Measurements from ENCODE around the gene KDELR1.

Gene KDELR1

GRCh38 chr19:48391100-48392005 lies at the start of gene KDELR1:
KDELR1 (minus strand) TSS chr19:48391551; CDS start chr19:48391358, 193 bp downstream.
- peak; percentile 79 for TF ChIP-seq CTCF (conservative IDR thresholded peaks at IDR 0.05; ENCODE audit: control insufficient read depth, insufficient read depth, low read depth, low read length)
- H3K4me3 ChIP-seq (ENCODE audit: control insufficient read depth, low read depth, low read length): peak within 1 kb of the TSS; percentile 78
- DNase-seq (ENCODE audit: low read depth): peak; percentile 62

- no peak overlapping the region for H3K4me3 ChIP-seq (ENCODE audit: control insufficient read depth, low read depth, low read length)
- TF ChIP-seq CTCF (conservative IDR thresholded peaks at IDR 0.05; ENCODE audit: control insufficient read depth, insufficient read depth, low read depth, low read length): no peak
- no peak for DNase-seq (ENCODE audit: low read depth)
Measured at GRCh38 chr19:48436586-48436985, 45.2 kb upstream of the KDELR1 start.

- no peak for TF ChIP-seq CTCF (conservative IDR thresholded peaks at IDR 0.05; ENCODE audit: control insufficient read depth, insufficient read depth, low read depth, low read length)
- DNase-seq (ENCODE audit: low read depth): no peak
- H3K4me3 ChIP-seq (ENCODE audit: control insufficient read depth, low read depth, low read length): no peak overlapping the region
Measured at GRCh38 chr19:48433337-48433736, 42.0 kb upstream of the KDELR1 start.

- no peak overlapping the region for H3K4me3 ChIP-seq (ENCODE audit: control insufficient read depth, low read depth, low read length)
- no peak for TF ChIP-seq CTCF (conservative IDR thresholded peaks at IDR 0.05; ENCODE audit: control insufficient read depth, insufficient read depth, low read depth, low read length)
- no peak for DNase-seq (ENCODE audit: low read depth)
Measured at GRCh38 chr19:48428670-48429069, 37.3 kb upstream of the KDELR1 start.

- no peak for TF ChIP-seq CTCF (conservative IDR thresholded peaks at IDR 0.05; ENCODE audit: control insufficient read depth, insufficient read depth, low read depth, low read length)
- peak; percentile 51 for DNase-seq (ENCODE audit: low read depth)
- H3K4me3 ChIP-seq (ENCODE audit: control insufficient read depth, low read depth, low read length): no peak overlapping the region
Measured at GRCh38 chr19:48424694-48425219, 33.4 kb upstream of the KDELR1 start.

GRCh38 chr19:48421548-48421947 lies 30.2 kb upstream of the KDELR1 start:
- DNase-seq (ENCODE audit: low read depth): peak; percentile 77
- no peak for TF ChIP-seq CTCF (conservative IDR thresholded peaks at IDR 0.05; ENCODE audit: control insufficient read depth, insufficient read depth, low read depth, low read length)
- H3K4me3 ChIP-seq (ENCODE audit: control insufficient read depth, low read depth, low read length): peak overlapping the region; percentile 15
